Bronchial epithelial cell (primary cell): ENCODE data around the gene ZNRF3. TPM values are rescaled to one million over a fixed set of nuclear protein-coding genes. Genes with fewer than 3 reads are reported as not detected.

Experiments
- DNase-seq: peaks from one replicate; pipeline ENCODE4 v3.0.0-alpha.2; 2010; ENCODE audit warnings: low read depth
- FAIRE-seq: peaks from 2 replicates; lab custom pipeline; 2011; peaks lifted over from hg19 to GRCh38; lab: Jason Lieb, UNC
- H3K27me3 ChIP-seq: 2 replicates; pipeline ENCODE4 v1.5.1; 2011; ENCODE audit warnings: low read length; ENCODE audit not compliant: control insufficient read depth, insufficient read depth
- H3K36me3 ChIP-seq: 2 replicates; pipeline ENCODE4 v1.5.1; 2011; ENCODE audit warnings: low read length; ENCODE audit not compliant: control insufficient read depth, insufficient read depth
- H3K4me3 ChIP-seq: 2 replicates; pipeline ENCODE4 v1.5.1; 2011; ENCODE audit warnings: mild to moderate bottlenecking, low read depth, low read length, control low read depth
- total RNA-seq: library from RNA; depleted of rRNA; stranded (reverse); fragments of >200 nt; gene quantifications from 2 replicates; pipeline ENCODE4 v1.2.1, GENCODE V29; 2014
- TF ChIP-seq, protein P1 (sequence below): IDR thresholded peaks from 2 replicates; pipeline ENCODE4 v1.5.1; 2011; ENCODE audit warnings: mild to moderate bottlenecking, moderate library complexity, low read length, control low read depth, inconsistent platforms; ENCODE audit not compliant: insufficient read depth, severe bottlenecking

ZNRF3 gene
- total RNA-seq, 1 donor from 2014 or later: 3.4 TPM

DNA sequence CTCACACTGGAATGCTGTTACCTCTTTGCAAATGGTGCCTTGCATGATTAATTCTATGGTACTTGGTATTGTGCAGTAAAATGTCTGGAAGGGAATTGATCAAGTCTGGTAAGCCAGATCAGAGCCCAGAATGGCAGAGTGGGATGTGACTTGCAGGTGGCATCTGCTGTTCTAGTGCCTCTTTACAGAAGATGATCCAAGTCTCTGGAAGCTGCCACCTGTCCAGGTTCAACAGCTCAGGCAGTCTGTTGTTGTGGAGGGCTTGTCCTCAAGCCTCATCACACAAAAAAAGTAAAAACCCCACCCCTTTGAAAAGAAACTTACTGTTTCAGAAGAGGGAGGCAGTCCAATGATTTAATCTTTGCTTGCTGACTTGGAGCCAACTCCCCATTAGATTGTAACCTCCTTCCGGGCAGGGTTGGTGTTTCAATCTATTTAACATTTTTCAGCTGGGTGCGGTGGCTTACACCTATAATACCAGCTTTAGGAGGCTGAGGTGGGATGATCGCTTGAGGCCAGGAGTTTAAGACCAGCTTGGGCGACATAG is 17.1 kb downstream of the ZNRF3 start:
- DNase-seq (no peak), FAIRE-seq (no peak)
- H3K4me3 ChIP-seq: no peak overlapping the region
- H3K27me3 ChIP-seq: no peaks in the 10 kb centered on the region
- no peaks in the 10 kb centered on the region for H3K36me3 ChIP-seq
- TF ChIP-seq, protein P1, sequence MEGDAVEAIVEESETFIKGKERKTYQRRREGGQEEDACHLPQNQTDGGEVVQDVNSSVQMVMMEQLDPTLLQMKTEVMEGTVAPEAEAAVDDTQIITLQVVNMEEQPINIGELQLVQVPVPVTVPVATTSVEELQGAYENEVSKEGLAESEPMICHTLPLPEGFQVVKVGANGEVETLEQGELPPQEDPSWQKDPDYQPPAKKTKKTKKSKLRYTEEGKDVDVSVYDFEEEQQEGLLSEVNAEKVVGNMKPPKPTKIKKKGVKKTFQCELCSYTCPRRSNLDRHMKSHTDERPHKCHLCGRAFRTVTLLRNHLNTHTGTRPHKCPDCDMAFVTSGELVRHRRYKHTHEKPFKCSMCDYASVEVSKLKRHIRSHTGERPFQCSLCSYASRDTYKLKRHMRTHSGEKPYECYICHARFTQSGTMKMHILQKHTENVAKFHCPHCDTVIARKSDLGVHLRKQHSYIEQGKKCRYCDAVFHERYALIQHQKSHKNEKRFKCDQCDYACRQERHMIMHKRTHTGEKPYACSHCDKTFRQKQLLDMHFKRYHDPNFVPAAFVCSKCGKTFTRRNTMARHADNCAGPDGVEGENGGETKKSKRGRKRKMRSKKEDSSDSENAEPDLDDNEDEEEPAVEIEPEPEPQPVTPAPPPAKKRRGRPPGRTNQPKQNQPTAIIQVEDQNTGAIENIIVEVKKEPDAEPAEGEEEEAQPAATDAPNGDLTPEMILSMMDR: no peak

DNA sequence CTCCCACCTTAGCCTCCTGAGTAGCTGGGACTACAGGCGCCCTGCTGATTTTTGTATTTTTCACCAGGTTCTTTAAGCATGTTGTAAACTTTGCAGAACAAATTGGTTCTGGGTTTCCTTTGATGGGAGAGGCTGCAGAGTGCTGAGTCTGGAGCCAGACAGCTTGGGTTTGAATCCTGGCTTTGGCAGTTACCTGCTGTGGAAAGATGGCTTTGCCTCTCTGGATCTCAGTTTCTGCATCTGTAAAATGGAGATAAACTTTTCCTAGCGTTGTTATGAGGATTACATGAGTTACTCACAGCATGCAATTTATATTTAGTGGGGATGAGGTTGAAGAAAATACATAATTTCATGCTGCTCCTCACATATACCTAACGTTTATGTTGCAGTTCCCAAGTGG is 19.1 kb downstream of the ZNRF3 start:
- DNase-seq (no peak), FAIRE-seq (no peak)
- H3K27me3 ChIP-seq: no peaks in the 10 kb centered on the region
- H3K36me3 ChIP-seq: no peaks in the 10 kb centered on the region
- TF ChIP-seq, protein P1: no peak
- no peak overlapping the region for H3K4me3 ChIP-seq

DNA sequence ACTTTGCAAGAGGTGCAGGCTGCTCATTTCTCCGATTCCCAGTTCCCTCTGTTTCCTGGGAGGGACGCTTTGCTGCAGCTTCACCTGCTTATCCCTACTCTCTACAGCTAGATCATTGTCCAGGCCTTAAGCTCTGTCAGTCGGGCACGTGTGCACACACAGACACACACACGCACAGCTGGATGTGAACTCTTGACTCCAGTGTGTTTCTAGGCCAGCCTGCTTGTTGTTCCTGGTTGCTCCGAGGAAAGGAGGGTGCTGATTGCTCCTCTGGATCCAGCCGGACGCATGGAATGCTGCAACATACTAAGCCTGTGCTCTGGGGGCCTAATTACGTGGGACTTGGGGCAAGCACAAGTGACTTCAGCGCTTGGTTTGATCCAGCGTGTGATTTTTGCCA is 19.7 kb downstream of the ZNRF3 start:
- TF ChIP-seq, protein P1: no peak
- DNase-seq: no peak
- Histone ChIP-seq H3K27me3 (no peaks in the 10 kb centered on the region), H3K4me3 (no peak overlapping the region), H3K36me3 (no peaks in the 10 kb centered on the region)
- peak; percentile 60 for FAIRE-seq

DNA sequence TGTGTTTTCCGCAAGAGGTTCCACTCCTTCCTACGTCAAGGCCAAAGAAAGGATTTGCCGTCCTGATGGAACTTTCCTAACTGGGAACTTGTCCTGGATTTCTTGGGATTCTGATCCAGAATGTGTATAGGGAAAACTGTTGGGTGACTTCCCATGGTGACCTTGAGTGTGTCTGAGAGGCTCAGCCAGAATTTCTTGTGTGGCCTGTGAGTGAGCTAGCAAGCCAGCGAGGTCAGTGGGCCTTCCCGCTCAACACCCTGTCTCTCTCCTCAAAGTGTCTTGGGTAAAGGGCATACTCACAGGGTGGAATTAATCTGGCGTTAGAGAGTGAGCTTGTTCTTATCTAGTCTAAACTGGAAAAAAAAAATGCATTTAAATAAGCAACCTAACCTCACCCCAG is 20.4 kb downstream of the ZNRF3 start:
- H3K36me3 ChIP-seq: no peaks in the 10 kb centered on the region
- no peaks in the 10 kb centered on the region for H3K27me3 ChIP-seq
- FAIRE-seq: no peak
- no peak overlapping the region for H3K4me3 ChIP-seq
- no peak for DNase-seq
- TF ChIP-seq, protein P1: no peak

DNA sequence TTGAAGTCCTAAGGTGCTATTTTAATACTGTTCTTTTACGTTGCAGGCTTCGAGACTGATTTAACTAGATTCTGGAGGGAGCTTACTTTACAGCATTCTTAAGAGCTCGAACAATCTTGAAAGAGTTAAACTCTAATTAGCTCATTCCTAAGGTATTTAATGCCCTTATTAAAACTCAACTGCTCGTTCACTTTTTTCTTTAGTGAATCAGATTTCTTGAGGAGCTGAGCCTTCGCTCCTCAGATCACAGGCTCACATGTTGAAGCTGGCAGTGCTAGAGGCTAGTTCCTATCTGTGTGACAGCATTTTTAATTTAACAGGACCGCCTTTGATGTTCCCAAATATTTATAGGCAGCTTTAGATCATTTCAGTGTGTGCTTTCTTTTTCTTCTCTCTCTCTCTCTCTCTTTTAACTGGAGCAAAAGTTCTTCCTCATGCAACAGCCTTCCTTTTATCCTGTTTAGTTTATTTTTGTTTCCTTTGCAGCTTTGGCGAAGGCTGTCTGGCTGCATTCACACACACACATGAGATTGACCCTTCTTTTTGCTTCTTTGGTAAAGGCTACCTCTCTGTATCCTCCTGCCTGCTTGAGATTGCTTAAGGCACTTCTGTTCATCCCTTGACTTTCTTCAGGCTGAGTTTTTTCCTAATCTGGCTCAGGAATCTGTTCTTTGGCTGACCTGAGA is 21.0 kb downstream of the ZNRF3 start:
- Histone ChIP-seq H3K4me3 (no peak overlapping the region), H3K36me3 (no peaks in the 10 kb centered on the region), H3K27me3 (no peaks in the 10 kb centered on the region)
- FAIRE-seq (no peak), DNase-seq (peak; percentile 50)
- TF ChIP-seq, protein P1: no peak
